Activated CD8-positive, alpha-beta T cell treated with anti-CD3 and anti-CD28 coated beads for 36 hours (primary cell): ENCODE measurements around the gene CEBPE. TPM values are rescaled to one million over a fixed set of nuclear protein-coding genes. Genes with fewer than 3 reads are reported as not detected.
A peak's percentile ranks its signal among the peaks of the same experiment; 100 is the strongest.

Experiments used
- ATAC-seq: fragments of 200-7000 bp; cut with Tn5 transposase; one replicate; pipeline ENCODE4 v1.10.0; 2021; ENCODE audit warnings: mild to moderate bottlenecking, moderate library complexity
- CTCF ChIA-PET: fragments of 350-600 bp; sonication (Branson Sonifier 250); formaldehyde crosslinking; loops from one replicate; lab custom pipeline; 2021; ENCODE audit warnings: antibody characterized with exemption; lab: Charles Lee
- POLR2A ChIA-PET: fragments of 350-600 bp; sonication (Branson Sonifier 250); formaldehyde crosslinking; loops from one replicate; lab custom pipeline; 2021; ENCODE audit warnings: antibody characterized with exemption; lab: Charles Lee
- DNase-seq: peaks from one replicate; pipeline ENCODE4 v3.0.0-alpha.2; 2020
- H3K27ac Mint-ChIP-seq: one replicate; pipeline ENCODE4 v1.8.0; 2021; ENCODE audit warnings: mild to moderate bottlenecking, mixed read lengths
- H3K27me3 Mint-ChIP-seq: one replicate; pipeline ENCODE4 v1.8.0; 2021; ENCODE audit warnings: mixed read lengths
- H3K36me3 Mint-ChIP-seq: one replicate; pipeline ENCODE4 v1.8.0; 2021; ENCODE audit warnings: low read depth, mixed read lengths
- H3K4me1 Mint-ChIP-seq: one replicate; pipeline ENCODE4 v1.8.0; 2021; ENCODE audit warnings: low read depth, mixed read lengths
- H3K4me3 Mint-ChIP-seq: one replicate; pipeline ENCODE4 v1.8.0; 2021; ENCODE audit warnings: mild to moderate bottlenecking, moderate library complexity, mixed read lengths
- H3K9me3 Mint-ChIP-seq: one replicate; pipeline ENCODE4 v1.8.0; 2021; ENCODE audit warnings: mixed read lengths
- CTCF ChIP-seq: fragments of 200-600 bp; IDR thresholded peaks from one replicate; pipeline ENCODE4 v1.8.0; 2022; ENCODE audit warnings: antibody characterized with exemption, mild to moderate bottlenecking
- intact Hi-C: fragments of 100-400 bp; cut with micrococcal nuclease; formaldehyde crosslinking; loops from one replicate; pipeline ENCODE4 v1.10.0; 2022
- total RNA-seq, 2 experiments: library from RNA; stranded (reverse); gene quantifications; one replicate each; pipeline ENCODE4 v1.2.3, GENCODE V29; 2021

CEBPE gene
- total RNA-seq, 2 experiments from 2014 or later = 0.27 to 0.34 TPM

GRCh38 chr14:23090254-23090636 lies 28.8 kb downstream of the CEBPE start:
- no peaks in the 10 kb centered on the region for H3K27me3 Mint-ChIP-seq

GRCh38 chr14:23089498-23090253 lies 29.4 kb downstream of the CEBPE start:
- ATAC-seq = no peak
- Mint-ChIP-seq H3K36me3 (peaks cover 45% of the 10 kb centered on the region), H3K4me1 (peaks cover 48% of the 10 kb centered on the region), H3K27ac (no peak overlapping the region), H3K9me3 (no peaks in the 10 kb centered on the region), H3K27me3 (no peaks in the 10 kb centered on the region), H3K4me3 (no peak overlapping the region)
- CTCF ChIA-PET = interaction anchor here (0.7 to 8.6 kb wide), 10 partner anchors 10 to 103 kb away, joined by 3 to 84 read pairs (median 3); no protein-coding TSS in a partner anchor
- POLR2A ChIA-PET = interaction anchor here (1.0 to 3.0 kb wide), 3 partner anchors 8 to 13 kb away, joined by 3 to 10 read pairs (median 10); no protein-coding TSS in a partner anchor
- intact Hi-C loops = no loop called here
- TF ChIP-seq CTCF = no peak
- DNase-seq = no peak

More at GRCh38 chr14:23090254-23090636, 28.8 kb downstream of the CEBPE start:
- ChIA-PET POLR2A (interaction anchor here (2.9 to 3.0 kb wide), 2 partner anchors 8 to 13 kb away, joined by 10 read pairs; no protein-coding TSS in a partner anchor), CTCF (interaction anchor here (1.0 to 8.6 kb wide), 8 partner anchors 9 to 96 kb away, joined by 3 to 84 read pairs (median 3); no protein-coding TSS in a partner anchor)
- peaks cover 46% of the 10 kb centered on the region for H3K4me1 Mint-ChIP-seq
- DNase-seq (no peak), ATAC-seq (no peak)
- no peak for TF ChIP-seq CTCF
- peaks cover 43% of the 10 kb centered on the region for H3K36me3 Mint-ChIP-seq
- no peak overlapping the region for H3K4me3 Mint-ChIP-seq
- intact Hi-C loops = no loop called here
- H3K9me3 Mint-ChIP-seq = no peaks in the 10 kb centered on the region
- no peak overlapping the region for H3K27ac Mint-ChIP-seq

DNA sequence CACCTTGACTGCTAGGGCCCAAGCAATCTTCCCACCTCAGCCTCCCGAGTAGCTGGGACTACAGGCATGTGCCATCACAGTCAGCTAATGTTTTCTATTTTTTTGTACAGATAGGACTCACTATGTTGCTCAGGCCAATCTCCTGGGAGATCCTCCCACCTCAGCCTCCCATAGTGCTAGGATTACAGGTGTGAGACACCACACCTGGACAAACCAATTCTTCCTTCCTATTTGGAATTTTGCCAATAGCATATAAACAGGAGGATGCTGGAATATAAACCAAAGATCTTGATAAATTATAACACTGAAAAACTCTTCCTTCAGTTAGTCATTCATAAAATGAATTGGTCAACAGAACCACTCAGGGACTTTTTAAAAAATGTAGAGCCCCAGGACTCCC lies 32.5 kb downstream of the CEBPE start:
- no peak for ATAC-seq
- intact Hi-C loops = no loop called here
- ChIA-PET POLR2A (interaction anchor here (1.0 to 2.8 kb wide), 3 partner anchors 8 to 27 kb away, joined by 3 to 13 read pairs (median 8); partner anchors contain the start of genes ACIN1 and C14orf119), CTCF (interaction anchor here (1.9 to 8.6 kb wide), 5 partner anchors 8 to 34 kb away, joined by 5 to 84 read pairs (median 12); partner anchors contain the start of genes ACIN1, C14orf119 and CDH24)
- peak overlapping the region; percentile 22 for H3K27ac Mint-ChIP-seq
- no peak for TF ChIP-seq CTCF
- no peaks in the 10 kb centered on the region for H3K27me3 Mint-ChIP-seq
- H3K4me3 Mint-ChIP-seq = no peak overlapping the region
- peaks cover 35% of the 10 kb centered on the region for H3K36me3 Mint-ChIP-seq
- peaks cover 34% of the 10 kb centered on the region for H3K4me1 Mint-ChIP-seq
- no peak for DNase-seq
- no peaks in the 10 kb centered on the region for H3K9me3 Mint-ChIP-seq

GRCh38 chr14:23085458-23085857 lies 33.6 kb downstream of the CEBPE start:
- no peak overlapping the region for H3K4me3 Mint-ChIP-seq
- intact Hi-C loops = no loop called here
- ATAC-seq = peak; percentile 30
- ChIA-PET CTCF (interaction anchor here (0.8 to 8.6 kb wide), 6 partner anchors 8 to 35 kb away, joined by 3 to 84 read pairs (median 12); partner anchors contain the start of genes ACIN1, C14orf119 and CDH24), POLR2A (interaction anchor here (1.0 to 2.8 kb wide), 3 partner anchors 9 to 28 kb away, joined by 3 to 13 read pairs (median 3); partner anchors contain the start of genes ACIN1 and C14orf119)
- H3K4me1 Mint-ChIP-seq = peaks cover 32% of the 10 kb centered on the region
- no peak for DNase-seq
- no peaks in the 10 kb centered on the region for H3K9me3 Mint-ChIP-seq
- TF ChIP-seq CTCF = no peak
- H3K36me3 Mint-ChIP-seq = peaks cover 34% of the 10 kb centered on the region
- peak overlapping the region; percentile 75 for H3K27ac Mint-ChIP-seq
- H3K27me3 Mint-ChIP-seq = no peaks in the 10 kb centered on the region
